Inflammatory macrophage (primary cell): ENCODE results near the gene FBXL13.
"Not testable (repeated sequence)": the region's sequence is repeated elsewhere in the genome, so short reads cannot be mapped to it uniquely, and the experiment has no call there.

Experiments
- DNase-seq, 2 donors: peaks; one replicate each; pipeline ENCODE4 v3.0.0-alpha.2; 2020 to 2022
- total RNA-seq, 18 experiments: gene quantifications; one replicate each; lab custom pipeline; 2026; ENCODE audit warnings: mixed read lengths in 6 of 18, inconsistent platforms in 2 of 18; lab: John Stamatoyannopoulos, UW

FBXL13 gene
- total RNA-seq = 0.46 to 1.8 (median 1.3) reads per million in 18 experiments

DNA sequence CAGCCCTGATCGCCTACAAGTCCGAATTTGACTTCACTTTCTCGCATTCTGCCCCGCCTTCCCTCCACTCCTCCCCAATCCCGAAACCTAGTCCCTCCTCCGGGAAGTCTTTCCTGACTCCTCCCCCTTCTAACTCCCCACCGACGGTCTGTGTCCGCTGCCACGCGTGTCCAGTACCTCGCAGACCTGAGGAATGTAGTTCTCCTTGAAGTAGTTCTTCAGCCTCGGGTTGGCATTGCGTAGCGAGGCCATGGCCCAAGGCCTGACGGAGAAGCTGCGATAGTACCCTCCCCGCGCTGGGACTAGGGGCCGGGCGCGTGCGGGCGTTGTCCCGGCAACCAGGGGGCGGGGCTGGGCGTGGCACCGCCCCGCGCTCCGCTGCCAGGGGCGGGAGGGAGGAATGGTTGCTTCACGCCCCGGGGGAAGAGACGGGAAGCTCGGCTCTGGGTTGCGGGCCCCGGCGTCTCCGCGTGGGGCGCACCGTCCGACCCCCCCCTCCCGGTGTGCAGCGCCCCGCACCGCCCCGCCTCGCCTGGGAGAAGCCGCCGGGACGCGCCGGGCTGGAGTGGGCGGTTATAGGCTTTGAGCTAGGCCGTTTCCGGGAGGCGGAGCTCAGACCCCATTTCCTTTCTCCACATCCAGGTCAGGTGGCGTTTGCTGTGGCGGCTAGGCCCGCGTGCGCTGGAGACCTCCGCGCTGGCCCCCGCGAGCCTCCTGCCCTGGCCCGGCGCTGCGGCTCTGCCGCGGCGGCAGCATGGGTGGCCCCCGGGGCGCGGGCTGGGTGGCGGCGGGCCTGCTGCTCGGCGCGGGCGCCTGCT, at the start of gene FBXL13, which contains the start of gene ARMC10:
TSS of gene FBXL13 (minus strand) at position 278 of the 818 bp plus-strand sequence.
TSS of gene ARMC10 (plus strand) at position 622 of the 818 bp plus-strand sequence. CDS start at position 755, 133 bp downstream.
- peak; percentile 93 to 96 for DNase-seq

GRCh38 chr7:103123529-103123928, 48.9 kb upstream of the FBXL13 start:
- peak; percentile 25 to 26 for DNase-seq

DNA sequence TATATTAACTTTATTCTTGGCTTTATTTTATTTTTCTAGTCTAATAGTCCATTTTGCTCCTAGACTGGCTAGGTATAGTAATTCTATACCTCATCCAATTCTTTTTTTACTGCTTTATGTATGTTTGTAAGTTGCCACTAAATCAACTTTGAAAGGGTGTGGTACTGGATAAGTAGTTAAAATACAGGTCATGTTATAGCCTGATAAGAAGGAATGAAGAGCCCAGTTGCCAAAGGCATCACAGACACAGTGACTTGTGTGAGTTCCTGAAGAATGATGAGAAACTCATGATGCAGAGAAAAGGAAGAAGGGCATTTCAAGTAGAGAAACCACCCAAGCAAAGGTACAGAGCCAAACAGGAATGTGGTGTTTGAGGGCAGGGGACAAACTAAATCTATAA, 47.0 kb upstream of the FBXL13 start:
- DNase-seq = no peak

GRCh38 chr7:103120362-103120761, 45.8 kb upstream of the FBXL13 start:
- no peak for DNase-seq

GRCh38 chr7:103119791-103120291, 45.2 kb upstream of the FBXL13 start:
- DNase-seq = no peak

GRCh38 chr7:103117465-103117864, 42.9 kb upstream of the FBXL13 start:
- DNase-seq = no peak

DNA sequence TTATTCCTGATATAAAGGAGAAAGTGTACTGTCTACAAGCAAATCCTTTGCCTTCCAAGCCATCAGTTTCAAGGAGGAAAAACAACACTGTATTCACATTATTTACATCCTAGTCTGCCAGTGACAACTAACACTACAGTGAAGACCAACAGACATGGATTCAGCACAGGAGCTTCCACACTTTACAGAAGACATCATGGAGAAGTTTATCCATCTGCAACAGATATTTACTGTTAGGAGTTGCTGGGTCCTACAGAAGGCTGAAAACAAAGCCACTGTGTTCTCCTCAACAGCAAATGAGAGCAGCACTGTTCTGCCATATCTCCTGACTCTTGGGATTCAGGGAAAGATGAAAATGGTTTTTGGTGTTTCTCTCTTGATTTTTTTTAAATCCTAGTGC, 42.4 kb upstream of the FBXL13 start:
- DNase-seq = no peak

GRCh38 chr7:103116511-103116910, 41.9 kb upstream of the FBXL13 start:
- no peak for DNase-seq

DNA sequence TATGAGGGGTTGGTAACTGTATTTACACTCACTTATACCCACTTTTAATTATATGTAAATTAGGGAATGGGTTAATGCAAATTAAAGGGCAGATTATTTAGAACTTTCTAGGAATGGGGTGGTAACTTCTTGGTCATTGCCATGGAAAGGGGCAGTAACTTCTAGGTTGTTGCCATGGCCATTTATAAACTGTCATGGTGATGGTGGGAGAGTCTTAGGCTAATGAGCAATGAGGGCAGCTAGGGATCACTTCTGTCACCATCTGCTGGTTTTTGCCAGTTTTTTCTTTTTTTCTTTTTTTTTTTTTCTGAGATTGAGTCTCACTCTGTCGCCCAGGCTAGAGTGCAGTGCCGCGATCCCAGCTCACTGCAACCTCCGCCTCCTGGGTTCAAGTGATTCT, 41.2 kb upstream of the FBXL13 start:
- DNase-seq = no peak

GRCh38 chr7:103114576-103115008, 40.0 kb upstream of the FBXL13 start:
- DNase-seq = no peak

DNA sequence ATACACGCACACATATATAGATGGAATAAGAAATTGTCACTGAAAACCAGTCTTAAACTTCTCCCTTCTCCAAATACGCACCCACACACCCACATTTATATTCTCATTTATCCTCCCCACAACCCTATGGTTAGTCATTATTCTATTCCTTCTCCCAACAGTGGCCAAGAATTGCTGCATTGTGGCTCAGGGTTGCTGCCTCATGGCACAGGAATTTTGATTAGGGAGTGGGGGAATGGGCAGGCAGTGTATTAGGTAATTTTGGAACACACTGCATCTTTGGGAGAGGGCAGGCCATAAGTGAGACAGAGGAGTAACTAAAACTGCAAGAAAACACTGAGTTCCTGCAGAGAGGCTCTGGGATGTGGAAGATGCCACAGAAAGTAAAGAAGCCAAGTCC, 38.6 kb upstream of the FBXL13 start:
- no peak for DNase-seq

GRCh38 chr7:103106703-103107070, 32.1 kb upstream of the FBXL13 start:
- DNase-seq = not testable (repeated sequence)

GRCh38 chr7:103106005-103106702, 31.6 kb upstream of the FBXL13 start:
- no peak for DNase-seq

DNA sequence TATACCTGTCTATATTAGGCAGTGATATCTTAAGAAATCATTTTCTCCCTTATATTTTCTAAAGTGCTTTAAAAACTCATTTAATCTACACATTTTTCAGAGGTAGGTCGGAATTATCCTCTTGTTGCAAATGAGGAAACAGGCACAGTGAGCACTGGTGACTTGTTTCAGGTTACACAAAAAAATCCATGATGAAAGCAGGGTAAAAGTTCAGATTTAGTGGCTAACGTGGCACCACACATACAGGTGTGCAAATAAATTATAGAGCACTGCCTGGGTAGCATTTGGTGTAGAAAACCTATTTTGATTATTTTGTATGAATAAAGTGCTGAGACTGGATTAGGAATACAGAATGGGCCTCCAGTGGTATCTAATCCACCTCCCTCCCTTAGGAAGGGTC, 26.9 kb upstream of the FBXL13 start:
- no peak for DNase-seq

GRCh38 chr7:103100348-103100747, 25.8 kb upstream of the FBXL13 start:
- no peak for DNase-seq

GRCh38 chr7:103097041-103097440, 22.4 kb upstream of the FBXL13 start:
- no peak for DNase-seq

- not testable (repeated sequence) for DNase-seq
Observed at GRCh38 chr7:103095558-103095957, 21.0 kb upstream of the FBXL13 start.

GRCh38 chr7:103094102-103094501, 19.5 kb upstream of the FBXL13 start:
- no peak for DNase-seq

- DNase-seq = no peak
Observed at GRCh38 chr7:103093429-103093828, 18.8 kb upstream of the FBXL13 start.

DNA sequence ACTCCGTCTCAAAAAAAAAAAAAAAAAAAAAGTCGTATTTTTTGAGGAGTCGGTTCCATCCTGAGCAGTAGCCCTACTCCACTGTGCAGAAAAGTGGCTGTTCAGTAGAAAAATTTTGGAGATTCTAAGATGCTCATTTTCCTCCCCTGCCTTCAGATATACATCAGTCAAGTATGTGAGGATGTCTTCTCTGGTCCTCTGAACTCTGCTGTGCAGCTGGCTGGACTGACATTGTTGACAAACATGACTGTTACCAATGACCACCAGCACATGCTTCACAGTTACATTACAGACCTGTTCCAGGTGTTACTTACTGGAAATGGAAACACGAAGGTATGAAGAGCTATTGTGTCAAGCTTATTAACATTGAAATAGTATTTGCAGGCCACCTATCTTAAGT, 17.7 kb upstream of the FBXL13 start:
- not testable (repeated sequence) for DNase-seq

- no peak for DNase-seq
Observed at GRCh38 chr7:103083210-103083609, 8.6 kb upstream of the FBXL13 start.

DNA sequence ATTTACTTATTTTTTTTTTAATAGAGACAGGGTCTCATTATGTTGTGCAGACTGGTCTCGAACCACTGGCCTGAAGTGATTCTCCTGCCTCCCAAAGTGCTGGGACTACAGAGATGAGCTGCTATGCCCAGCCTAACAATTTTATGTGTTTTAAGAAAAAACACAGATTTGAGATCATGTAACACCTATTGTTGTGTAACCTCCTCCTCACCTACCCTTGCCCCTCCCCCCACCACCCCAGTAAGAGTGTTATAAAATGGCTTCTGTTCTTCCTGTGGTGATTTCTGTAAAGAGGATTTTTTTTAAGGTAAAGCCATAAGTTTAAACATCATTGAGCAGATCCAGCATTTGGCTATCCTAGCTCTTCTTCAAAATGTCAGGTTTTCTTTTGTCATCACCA, 7.9 kb upstream of the FBXL13 start:
- no peak for DNase-seq

GRCh38 chr7:103080923-103081322, 6.3 kb upstream of the FBXL13 start:
- DNase-seq = no peak

GRCh38 chr7:103079836-103080235, 5.2 kb upstream of the FBXL13 start:
- no peak for DNase-seq
